ENCODE measurements around the gene HDAC3. TPM values are rescaled to one million over a fixed set of nuclear protein-coding genes. Genes with fewer than 3 reads are reported as not detected.
A peak's percentile ranks its signal among the peaks of the same experiment; 100 is the strongest.

The HDAC3 gene
- total RNA-seq, 1 donor from 2014 or later, result 84.9 TPM

DNA sequence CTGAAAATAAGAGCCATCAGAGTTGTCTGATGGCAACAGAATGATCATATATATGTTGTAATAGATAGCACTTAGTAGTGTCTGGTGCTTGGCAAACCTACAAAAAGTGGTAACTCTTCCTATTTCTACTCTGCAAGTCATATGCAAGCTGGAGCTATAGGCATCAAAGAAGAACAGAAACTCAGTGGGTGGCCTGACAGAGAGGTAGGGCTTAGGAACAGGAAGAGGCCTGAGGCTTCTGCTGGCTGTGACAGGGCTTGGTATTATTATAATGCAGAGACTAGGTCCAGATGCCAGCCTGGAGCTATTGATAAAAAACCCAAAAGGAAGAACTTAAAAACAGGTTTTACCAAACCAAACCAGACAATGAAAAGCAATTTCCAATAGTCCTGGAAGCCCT is 13.5 kb downstream of the HDAC3 start:
- Mint-ChIP-seq H3K27ac (ENCODE audit: unreplicated experiment) (peak overlapping the region; percentile 70), H3K36me3 (ENCODE audit: low read depth, unreplicated experiment) (peaks cover 46% of the 10 kb centered on the region), H3K4me3 (ENCODE audit: unreplicated experiment) (no peak overlapping the region), H3K27me3 (ENCODE audit: unreplicated experiment) (peaks cover 1% of the 10 kb centered on the region), H3K4me1 (ENCODE audit: unreplicated experiment) (peaks cover 22% of the 10 kb centered on the region), H3K9me3 (ENCODE audit: unreplicated experiment) (no peaks in the 10 kb centered on the region)
- no peak for DNase-seq (ENCODE audit: low spot score)
- TF ChIP-seq, protein P1, sequence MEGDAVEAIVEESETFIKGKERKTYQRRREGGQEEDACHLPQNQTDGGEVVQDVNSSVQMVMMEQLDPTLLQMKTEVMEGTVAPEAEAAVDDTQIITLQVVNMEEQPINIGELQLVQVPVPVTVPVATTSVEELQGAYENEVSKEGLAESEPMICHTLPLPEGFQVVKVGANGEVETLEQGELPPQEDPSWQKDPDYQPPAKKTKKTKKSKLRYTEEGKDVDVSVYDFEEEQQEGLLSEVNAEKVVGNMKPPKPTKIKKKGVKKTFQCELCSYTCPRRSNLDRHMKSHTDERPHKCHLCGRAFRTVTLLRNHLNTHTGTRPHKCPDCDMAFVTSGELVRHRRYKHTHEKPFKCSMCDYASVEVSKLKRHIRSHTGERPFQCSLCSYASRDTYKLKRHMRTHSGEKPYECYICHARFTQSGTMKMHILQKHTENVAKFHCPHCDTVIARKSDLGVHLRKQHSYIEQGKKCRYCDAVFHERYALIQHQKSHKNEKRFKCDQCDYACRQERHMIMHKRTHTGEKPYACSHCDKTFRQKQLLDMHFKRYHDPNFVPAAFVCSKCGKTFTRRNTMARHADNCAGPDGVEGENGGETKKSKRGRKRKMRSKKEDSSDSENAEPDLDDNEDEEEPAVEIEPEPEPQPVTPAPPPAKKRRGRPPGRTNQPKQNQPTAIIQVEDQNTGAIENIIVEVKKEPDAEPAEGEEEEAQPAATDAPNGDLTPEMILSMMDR (IDR thresholded peaks at IDR 0.05; ENCODE audit: unreplicated experiment), result no peak

DNA sequence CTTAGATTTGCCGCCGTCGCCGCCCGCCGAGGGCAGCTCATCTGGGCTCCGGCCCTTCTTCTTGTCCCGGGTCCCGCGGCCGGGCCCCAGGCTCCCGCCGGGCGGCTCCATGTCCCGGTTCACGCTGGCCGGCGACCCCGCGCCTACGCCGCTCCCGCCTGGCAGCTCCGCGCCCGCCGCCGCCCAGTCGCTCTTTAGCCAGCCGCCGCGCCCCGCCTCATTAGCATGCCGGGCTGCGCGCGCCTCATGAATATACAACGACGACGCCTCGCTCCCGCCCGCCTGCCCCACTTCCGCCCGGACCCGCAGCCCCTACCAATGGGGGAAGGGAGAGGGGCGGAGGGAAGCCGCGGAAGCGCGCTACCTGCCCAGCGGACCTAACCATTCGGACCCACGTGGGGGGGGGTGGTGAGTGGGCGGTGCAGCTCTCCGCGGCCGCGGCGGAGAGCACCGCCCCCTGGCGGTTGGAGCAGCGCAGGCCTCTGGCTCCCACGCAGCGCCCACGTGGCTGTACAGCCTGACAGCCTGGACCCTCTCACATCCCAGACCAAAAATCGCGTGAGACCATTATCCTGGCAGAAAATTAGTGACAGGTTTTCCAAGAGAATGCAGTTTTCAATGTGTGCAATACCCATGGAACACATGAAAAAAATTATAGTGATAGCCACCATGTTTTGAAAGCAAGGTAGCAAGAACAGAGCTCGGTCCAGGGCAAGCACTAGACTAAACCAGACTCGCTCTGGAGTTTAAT is 17.7 kb downstream of the HDAC3 start, which contains the start of gene DIAPH1:
DIAPH1 (minus strand) TSS at position 197 of the 751 bp plus-strand sequence; CDS start at position 111, 86 bp downstream.
- peak; percentile 99 for DNase-seq (ENCODE audit: low spot score)
- Mint-ChIP-seq H3K36me3 (ENCODE audit: low read depth, unreplicated experiment) (peaks cover 18% of the 10 kb centered on the region), H3K27me3 (ENCODE audit: unreplicated experiment) (peaks cover 1% of the 10 kb centered on the region), H3K27ac (ENCODE audit: unreplicated experiment) (peak within 1 kb of the TSS; percentile 96), H3K4me3 (ENCODE audit: unreplicated experiment) (peak within 1 kb of the TSS; percentile 97), H3K9me3 (ENCODE audit: unreplicated experiment) (no peaks in the 10 kb centered on the region), H3K4me1 (ENCODE audit: unreplicated experiment) (peaks cover 50% of the 10 kb centered on the region)
- TF ChIP-seq, protein P1 (IDR thresholded peaks at IDR 0.05; ENCODE audit: unreplicated experiment), result peak; percentile 98

DNA sequence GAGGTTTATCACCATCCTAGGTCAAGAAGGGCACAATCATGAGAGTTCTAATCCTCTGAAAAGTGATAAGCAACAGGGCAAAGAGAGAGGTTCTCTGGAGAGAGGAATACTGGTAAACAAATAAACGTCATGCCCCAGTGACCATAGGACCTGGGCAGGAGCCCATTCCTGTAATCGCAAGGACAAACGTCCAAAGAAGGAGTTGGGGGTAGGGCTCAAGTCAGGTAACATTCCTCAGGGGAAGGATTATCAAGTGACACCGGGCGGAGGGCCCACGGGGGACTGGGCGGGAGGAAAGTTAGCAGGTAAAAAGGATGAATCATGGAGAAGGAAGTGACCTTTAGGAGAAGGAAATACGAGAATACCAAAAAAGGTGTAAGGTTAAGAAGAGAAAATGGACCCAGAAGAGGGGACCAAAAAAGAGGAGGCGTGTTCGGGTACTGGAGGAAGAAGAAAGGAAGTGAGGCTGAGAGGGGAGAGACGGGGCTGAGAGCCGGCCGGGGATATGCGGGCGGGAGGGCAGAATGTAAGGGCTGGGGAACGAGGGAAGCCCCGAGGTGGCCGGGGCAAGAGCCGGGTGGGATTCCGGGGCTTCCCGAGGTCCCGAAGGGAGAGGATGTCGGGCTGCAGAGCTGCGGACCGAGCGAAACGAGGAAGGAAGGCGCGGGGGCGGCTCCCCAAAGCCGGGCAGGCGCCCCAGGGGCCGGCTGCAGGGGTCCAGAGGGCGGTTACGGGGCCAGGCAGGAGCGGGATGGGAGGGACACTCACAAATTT is 18.4 kb downstream of the HDAC3 start:
- Mint-ChIP-seq H3K27ac (ENCODE audit: unreplicated experiment) (peak overlapping the region; percentile 96), H3K4me3 (ENCODE audit: unreplicated experiment) (peak overlapping the region; percentile 97), H3K4me1 (ENCODE audit: unreplicated experiment) (peaks cover 52% of the 10 kb centered on the region), H3K27me3 (ENCODE audit: unreplicated experiment) (peaks cover 1% of the 10 kb centered on the region), H3K36me3 (ENCODE audit: low read depth, unreplicated experiment) (peaks cover 15% of the 10 kb centered on the region), H3K9me3 (ENCODE audit: unreplicated experiment) (no peaks in the 10 kb centered on the region)
- DNase-seq (ENCODE audit: low spot score), result peak; percentile 27
- TF ChIP-seq, protein P1 (IDR thresholded peaks at IDR 0.05; ENCODE audit: unreplicated experiment), result no peak

DNA sequence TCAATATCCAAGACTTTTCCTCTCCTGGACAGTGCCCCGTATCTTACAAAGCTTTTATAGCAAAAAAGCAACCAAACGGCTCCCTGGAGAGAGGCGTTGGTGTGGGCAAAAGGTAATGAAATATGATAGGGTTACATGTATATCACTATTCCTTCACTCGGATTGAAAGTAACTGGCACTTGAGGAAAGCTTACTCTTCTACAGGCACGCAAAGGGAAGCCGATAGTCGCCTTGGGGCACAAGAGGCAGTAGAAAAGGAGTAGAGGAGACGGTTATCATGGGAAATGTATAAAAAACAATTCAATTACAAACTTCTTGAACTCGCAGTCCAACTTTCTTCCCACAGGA is 19.0 kb downstream of the HDAC3 start:
- Mint-ChIP-seq H3K4me1 (ENCODE audit: unreplicated experiment) (peaks cover 54% of the 10 kb centered on the region), H3K9me3 (ENCODE audit: unreplicated experiment) (no peaks in the 10 kb centered on the region), H3K27me3 (ENCODE audit: unreplicated experiment) (peaks cover 1% of the 10 kb centered on the region), H3K27ac (ENCODE audit: unreplicated experiment) (peak overlapping the region; percentile 96), H3K36me3 (ENCODE audit: low read depth, unreplicated experiment) (peaks cover 12% of the 10 kb centered on the region), H3K4me3 (ENCODE audit: unreplicated experiment) (peak overlapping the region; percentile 97)
- no peak for DNase-seq (ENCODE audit: low spot score)
- TF ChIP-seq, protein P1 (IDR thresholded peaks at IDR 0.05; ENCODE audit: unreplicated experiment), result no peak

DNA sequence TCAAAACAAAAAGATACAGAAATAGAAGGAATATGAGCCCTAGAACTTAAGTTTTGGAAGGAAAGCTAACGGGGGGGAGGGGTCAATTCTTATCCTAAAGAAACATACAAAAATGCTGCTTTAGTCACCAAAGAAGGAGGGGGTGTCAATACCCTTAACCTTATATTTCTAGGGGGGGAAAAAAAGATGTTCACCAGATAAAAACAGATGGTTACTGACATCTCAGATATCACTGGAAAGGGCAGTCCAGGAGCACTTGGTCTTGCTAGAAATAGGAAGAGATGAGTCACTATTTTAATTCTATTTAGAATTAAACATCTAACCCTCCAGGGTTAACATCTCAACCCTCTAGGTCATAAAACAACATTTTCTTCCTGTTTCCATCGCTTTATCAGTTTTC is 19.5 kb downstream of the HDAC3 start:
- Mint-ChIP-seq H3K4me1 (ENCODE audit: unreplicated experiment) (peaks cover 56% of the 10 kb centered on the region), H3K36me3 (ENCODE audit: low read depth, unreplicated experiment) (peaks cover 12% of the 10 kb centered on the region), H3K27me3 (ENCODE audit: unreplicated experiment) (peaks cover 1% of the 10 kb centered on the region), H3K27ac (ENCODE audit: unreplicated experiment) (peak overlapping the region; percentile 96), H3K9me3 (ENCODE audit: unreplicated experiment) (no peaks in the 10 kb centered on the region), H3K4me3 (ENCODE audit: unreplicated experiment) (peak overlapping the region; percentile 97)
- no peak for DNase-seq (ENCODE audit: low spot score)
- TF ChIP-seq, protein P1 (IDR thresholded peaks at IDR 0.05; ENCODE audit: unreplicated experiment), result no peak

Data from endothelial cell (in vitro differentiated cells).